HG03196 (cell line): Measurements from ENCODE around the gene SMIM24.
"Not testable (repeated sequence)": the region's sequence is repeated elsewhere in the genome, so short reads cannot be mapped to it uniquely, and the experiment has no call there.

ENCODE experiments used
- ATAC-seq: cut with Tn5 transposase; IDR thresholded peaks from one replicate; pipeline ENCODE4 v1.9.1; 2021; ENCODE audit not compliant: unreplicated experiment

The SMIM24 gene

GRCh38 chr19:3457528-3458228 lies 22.6 kb downstream of the SMIM24 start:
- no peak for ATAC-seq

GRCh38 chr19:3456925-3457527 lies 23.3 kb downstream of the SMIM24 start:
- ATAC-seq, result no peak

DNA sequence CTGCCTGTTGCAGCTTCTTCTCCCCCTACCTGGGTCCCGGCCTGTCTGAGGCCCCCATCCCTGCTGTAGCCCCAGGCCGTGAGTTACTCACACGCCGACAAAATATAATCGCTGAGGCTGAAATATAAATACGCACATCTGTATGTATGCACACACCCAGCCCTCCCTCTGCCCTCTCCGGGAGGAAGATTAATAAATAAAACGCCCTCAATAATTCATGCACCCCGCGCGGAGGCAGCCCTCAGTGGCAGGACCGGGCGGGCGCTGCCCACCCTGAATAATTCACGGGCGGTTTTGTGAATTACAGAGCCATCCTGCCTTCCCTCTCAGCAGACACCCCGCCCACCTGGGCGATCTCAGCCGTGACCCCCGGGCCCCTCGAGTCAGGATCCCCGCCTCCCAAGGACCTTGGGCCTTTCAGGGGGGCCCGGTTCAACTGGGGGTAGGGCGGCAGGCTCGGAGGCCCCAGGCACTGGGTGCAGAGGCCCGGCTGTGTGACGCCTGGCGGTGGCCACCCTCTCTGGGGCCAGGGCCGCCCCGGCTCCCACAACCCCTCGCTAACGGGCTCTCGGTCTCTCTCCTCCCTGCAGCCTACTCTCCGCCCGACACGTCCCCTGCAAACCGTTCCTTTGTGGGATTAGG lies 24.2 kb downstream of the SMIM24 start:
- ATAC-seq, result no peak

GRCh38 chr19:3455393-3455955 lies 24.9 kb downstream of the SMIM24 start:
- no peak for ATAC-seq

- no peak for ATAC-seq
These were observed 25.5 kb downstream of the SMIM24 start for GRCh38 chr19:3454656-3455392.

DNA sequence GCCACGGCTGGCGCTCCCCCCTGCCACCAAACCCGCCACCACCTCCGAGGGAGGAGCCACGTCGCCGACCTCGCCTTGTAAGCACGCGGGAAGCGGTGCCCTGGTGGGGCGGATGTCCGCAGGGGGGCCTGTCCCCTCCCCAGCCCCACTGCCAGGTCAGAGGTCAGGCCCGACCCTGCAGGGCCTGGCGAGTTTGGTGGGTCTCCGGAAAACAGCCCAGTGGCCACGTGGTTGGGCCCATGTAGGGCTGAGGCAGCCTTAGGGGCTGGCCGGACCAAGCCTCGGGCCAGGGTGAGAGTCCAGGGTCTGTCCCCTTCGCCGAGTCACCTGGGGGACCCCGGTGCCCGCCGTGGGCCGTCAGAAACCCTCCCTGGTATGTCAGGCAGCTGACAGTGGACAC lies 26.5 kb downstream of the SMIM24 start:
- no peak for ATAC-seq

DNA sequence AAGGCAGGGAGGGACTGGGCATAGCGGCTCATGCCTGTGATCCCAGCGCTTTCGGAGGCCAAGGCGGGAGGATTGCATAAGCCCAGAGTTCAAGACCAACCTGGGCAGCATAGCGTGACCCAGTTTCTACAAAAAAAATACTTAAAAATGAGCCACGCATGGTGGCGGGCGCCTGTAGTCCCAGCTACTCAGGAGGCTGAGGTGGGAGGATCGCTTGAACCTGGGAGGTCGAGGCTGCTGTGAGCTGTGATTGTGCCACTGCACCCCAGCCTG lies 27.4 kb downstream of the SMIM24 start:
- ATAC-seq, result not testable (repeated sequence)

- no peak for ATAC-seq
These were observed 28.0 kb downstream of the SMIM24 start for GRCh38 chr19:3452171-3452941.

DNA sequence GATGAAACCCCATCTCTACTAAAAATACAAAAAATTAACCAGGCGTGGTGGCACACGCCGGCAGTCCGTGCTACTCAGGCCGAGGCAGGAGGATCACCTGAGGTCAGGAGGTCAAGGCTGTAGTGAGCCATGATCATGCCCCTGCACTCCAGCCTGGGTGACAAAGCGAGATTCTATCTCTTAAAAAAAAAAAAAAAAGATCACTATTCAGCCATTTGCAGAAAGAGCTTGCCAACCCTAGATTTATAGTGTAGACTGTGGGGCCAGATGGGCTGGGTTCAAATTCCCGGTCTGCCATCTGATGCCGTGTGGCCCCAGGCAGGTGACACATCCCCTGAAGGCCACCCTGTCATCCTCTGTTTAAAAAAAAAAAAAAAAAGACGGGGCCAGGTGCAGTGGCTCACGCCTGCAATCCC lies 28.9 kb downstream of the SMIM24 start:
- ATAC-seq, result no peak

- no peak for ATAC-seq
These were observed 29.4 kb downstream of the SMIM24 start for GRCh38 chr19:3450796-3451411.

DNA sequence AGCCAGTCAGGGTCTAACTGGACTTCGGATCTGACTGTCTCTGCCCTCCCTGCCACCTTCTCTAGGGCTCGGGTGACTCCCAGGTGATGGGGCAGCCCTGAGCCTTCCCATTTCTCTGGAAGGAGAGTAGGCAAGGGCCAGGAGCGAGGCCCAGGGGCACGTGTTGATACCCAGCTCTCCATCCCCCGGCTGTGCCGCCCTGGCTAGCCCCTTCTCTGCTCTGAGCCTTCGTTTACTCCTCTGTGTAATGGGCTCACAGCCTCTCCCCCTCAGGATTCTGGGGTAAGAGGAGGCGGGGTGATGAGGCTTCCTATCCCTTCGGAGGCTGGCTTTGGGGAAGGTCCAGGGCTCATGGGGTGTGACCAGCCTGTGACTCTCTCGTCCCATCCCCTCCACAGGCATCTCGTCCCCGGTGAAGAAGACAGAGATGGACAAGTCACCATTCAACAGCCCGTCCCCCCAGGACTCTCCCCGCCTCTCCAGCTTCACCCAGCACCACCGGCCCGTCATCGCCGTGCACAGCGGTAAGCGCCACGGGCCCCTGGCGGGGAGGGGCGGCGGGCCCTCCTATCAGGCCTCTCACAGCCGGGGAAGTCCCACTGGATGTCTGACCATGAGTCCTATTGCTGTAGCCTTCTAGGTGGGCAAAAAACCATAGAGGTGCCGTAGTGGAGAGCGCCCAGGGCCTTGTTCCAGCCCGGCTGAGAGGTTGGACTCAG lies 31.6 kb downstream of the SMIM24 start:
- ATAC-seq, result no peak

DNA sequence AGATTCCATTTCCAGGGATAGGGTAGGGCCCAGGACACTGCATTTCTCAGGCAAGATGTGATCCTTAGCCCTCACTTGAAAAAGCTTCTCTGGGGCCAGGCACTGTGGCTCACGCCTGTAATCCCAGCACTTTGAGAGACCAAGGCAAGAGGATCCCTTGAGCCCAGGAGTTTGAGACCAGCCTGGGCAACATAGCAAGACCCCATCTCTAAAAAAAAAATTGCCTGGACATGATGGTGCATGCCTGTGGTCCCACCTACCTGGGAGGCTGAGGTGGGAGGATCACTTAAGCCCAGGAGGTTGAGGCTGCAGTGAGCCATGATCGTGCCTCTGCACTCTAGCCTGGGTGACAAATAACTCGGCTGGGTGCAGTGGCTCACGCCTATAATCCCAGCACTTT lies 33.7 kb downstream of the SMIM24 start:
- not testable (repeated sequence) for ATAC-seq

DNA sequence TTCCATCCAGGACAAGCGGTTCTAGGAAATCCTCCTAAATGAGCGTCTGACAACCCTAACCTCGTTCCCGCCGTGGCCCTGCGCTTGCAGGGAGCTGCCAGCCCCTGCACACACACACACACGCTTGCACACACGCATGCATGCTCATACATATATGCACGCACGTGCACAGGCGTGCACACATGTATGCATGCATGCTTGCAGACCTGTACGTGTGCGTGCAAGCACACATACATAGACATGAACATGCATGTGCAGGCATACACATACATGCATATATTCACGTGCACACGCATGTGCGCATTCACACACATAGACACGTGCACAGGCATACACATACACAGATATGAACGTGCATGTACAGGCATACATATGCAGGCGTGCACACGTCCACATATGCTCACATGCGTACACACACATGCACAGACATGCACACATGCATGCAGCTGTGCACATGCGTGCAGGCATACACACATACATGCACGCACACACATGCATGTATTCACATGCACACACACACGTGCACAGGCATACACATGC lies 35.6 kb downstream of the SMIM24 start:
- ATAC-seq, result no peak

DNA sequence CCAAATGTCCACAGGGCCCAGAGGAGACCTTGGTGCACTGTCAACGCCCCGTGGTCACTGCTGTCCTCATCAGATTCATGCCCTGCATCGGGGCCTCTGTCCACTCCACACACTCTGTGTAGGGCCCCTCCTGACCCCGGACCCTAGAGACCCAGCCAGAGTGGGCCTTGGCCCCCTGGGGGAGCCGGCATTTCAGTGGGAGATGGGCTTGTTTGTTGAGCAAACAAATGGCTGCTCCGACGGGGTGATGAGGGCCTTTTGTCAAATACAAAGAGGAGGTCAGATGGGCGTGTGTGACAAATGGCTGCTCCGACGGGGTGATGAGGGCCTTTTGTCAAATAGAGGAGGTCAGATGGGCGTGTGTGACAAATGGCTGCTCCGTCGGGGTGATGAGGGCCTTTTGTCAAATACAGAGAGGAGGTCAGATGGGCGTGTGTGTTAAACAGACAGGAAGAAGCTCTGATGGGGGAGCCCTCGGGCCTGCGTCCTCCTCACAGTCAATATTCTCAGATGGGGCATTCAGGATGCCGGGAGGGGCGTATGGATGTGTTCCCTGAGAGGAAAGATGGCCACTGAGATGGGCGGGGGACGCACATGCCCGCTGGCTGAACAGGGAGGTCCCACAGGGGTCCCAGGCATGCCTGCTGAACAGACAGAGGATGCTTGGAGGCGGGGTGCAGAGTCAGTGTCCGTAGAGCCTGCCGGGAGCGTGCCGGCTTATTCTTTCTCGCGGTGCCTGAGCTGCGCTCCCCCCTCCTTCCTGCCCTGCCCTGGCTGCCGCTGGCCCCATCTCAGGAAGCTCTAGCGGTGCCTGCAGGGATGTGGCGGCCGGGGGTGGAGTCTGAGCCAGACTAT lies 36.3 kb downstream of the SMIM24 start:
- no peak for ATAC-seq

DNA sequence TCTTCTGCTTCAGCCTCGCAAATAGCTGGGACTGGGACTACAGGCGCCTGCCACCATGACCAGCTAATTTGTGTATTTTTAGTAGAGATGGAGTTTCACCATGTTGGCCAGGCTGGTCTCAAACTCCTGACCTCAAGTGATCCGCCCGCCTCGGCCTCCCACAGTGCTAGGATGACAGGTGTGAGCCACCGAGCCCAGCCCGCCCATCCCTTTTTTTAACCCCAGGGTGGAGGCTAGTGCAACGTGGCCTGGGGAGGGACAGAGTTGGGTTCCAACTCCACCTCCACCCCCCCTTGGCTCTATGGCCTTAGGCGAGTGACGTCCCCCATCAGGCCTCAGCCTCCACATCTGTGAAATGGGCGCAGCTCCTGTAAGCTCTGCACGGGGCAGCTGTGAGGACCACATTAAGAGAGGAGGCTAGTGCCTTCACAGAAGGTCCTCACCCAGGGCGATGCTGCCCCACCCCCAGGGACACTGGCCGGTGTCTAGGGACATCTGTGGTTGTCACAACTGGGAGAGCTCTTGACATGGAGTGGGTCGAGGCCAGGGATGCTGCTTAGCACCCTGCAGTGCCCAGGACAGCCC lies 37.7 kb downstream of the SMIM24 start:
- no peak for ATAC-seq

GRCh38 chr19:3441986-3442329 lies 38.4 kb downstream of the SMIM24 start:
- ATAC-seq, result no peak

GRCh38 chr19:3441089-3441985 lies 39.0 kb downstream of the SMIM24 start:
- ATAC-seq, result no peak
